Inflammatory macrophage treated with lipopolysaccharide for 1 hour (primary cell): Measurements from ENCODE around the gene ANAPC2.

Source experiments
- DNase-seq, 2 donors: peaks; one replicate each; pipeline ENCODE4 v3.0.0-alpha.2; 2020 to 2022

ANAPC2 gene

GRCh38 chr9:137191691-137192447 lies 3.5 kb upstream of the ANAPC2 start:
- DNase-seq = no peak

- DNase-seq = no peak
These were observed 2.9 kb upstream of the ANAPC2 start for GRCh38 chr9:137191245-137191644.

- no peak for DNase-seq
These were observed 2.0 kb upstream of the ANAPC2 start for GRCh38 chr9:137190315-137190856.

- DNase-seq = no peak
These were observed 1.2 kb upstream of the ANAPC2 start for GRCh38 chr9:137189297-137190295.

- no peak for DNase-seq
These were observed 272 bp downstream of the ANAPC2 start for GRCh38 chr9:137188086-137188489.

- no peak for DNase-seq
These were observed 974 bp downstream of the ANAPC2 start for GRCh38 chr9:137187386-137187785.

- no peak for DNase-seq
These were observed 2.0 kb downstream of the ANAPC2 start for GRCh38 chr9:137186385-137186784.

- DNase-seq = no peak
These were observed 2.4 kb downstream of the ANAPC2 start for GRCh38 chr9:137185921-137186320.

- DNase-seq = no peak
These were observed 3.3 kb downstream of the ANAPC2 start for GRCh38 chr9:137184881-137185660.

GRCh38 chr9:137183980-137184595 lies 4.3 kb downstream of the ANAPC2 start:
- no peak for DNase-seq

- no peak for DNase-seq
These were observed 5.5 kb downstream of the ANAPC2 start for GRCh38 chr9:137182836-137183235.

- no peak for DNase-seq
These were observed 6.7 kb downstream of the ANAPC2 start for GRCh38 chr9:137181680-137182079.

- no peak for DNase-seq
These were observed 7.9 kb downstream of the ANAPC2 start for GRCh38 chr9:137180491-137180890.

- DNase-seq = no peak
These were observed 8.6 kb downstream of the ANAPC2 start for GRCh38 chr9:137179761-137180160.

GRCh38 chr9:137178939-137179630 lies 9.3 kb downstream of the ANAPC2 start:
- DNase-seq = no peak

GRCh38 chr9:137178201-137178938 lies 10.0 kb downstream of the ANAPC2 start:
- DNase-seq = no peak

GRCh38 chr9:137176302-137177182 lies 11.8 kb downstream of the ANAPC2 start:
- DNase-seq = peak; percentile 12 to 14

GRCh38 chr9:137175345-137175961 lies 12.9 kb downstream of the ANAPC2 start:
- no peak for DNase-seq

GRCh38 chr9:137174722-137175293 lies 13.6 kb downstream of the ANAPC2 start:
- no peak for DNase-seq
